GM18502 (cell line): ENCODE measurements around the gene PTOV1.
"Not testable (repeated sequence)": the region's sequence is repeated elsewhere in the genome, so short reads cannot be mapped to it uniquely, and the experiment has no call there.

Source experiments
- ATAC-seq: cut with Tn5 transposase; IDR thresholded peaks from one replicate; pipeline ENCODE4 v1.9.1; 2021; ENCODE audit warnings: mild to moderate bottlenecking; ENCODE audit not compliant: unreplicated experiment, poor library complexity

Gene PTOV1

DNA sequence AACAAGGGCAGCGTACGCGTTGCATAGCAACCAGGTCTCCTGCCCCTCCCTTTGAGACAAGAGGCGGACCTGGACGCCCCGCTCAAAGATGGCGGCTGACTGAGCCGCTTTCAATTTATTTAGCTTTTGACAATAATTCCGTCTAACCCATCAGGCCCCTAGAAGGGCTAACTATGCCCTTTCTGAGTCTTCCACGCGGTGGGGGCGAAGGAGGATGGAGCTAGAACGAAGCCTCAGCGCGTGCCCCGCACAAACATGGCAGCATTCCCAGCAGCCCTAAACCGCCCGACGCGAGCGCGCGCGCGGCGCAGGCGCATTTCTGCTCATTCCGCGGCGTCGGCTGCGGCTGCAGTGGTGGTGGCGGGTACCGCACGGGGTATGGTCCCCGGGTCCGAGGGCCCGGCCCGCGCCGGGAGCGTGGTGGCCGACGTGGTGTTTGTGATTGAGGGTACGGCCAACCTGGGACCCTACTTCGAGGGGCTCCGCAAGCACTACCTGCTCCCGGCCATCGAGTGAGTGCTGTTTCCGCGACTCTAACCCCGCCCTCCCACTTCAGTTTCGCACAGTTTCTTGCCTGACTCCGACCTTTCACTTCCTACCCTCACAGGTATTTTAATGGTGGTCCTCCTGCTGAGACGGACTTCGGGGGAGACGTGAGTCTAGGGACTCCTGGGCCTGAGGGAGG lies 32.9 kb upstream of the PTOV1 start, which contains the start of gene MED25:
TSS of gene MED25 (plus strand) at position 326 of the 685 bp plus-strand sequence. CDS start at position 379, 53 bp downstream.
- peak; percentile 70 for ATAC-seq

DNA sequence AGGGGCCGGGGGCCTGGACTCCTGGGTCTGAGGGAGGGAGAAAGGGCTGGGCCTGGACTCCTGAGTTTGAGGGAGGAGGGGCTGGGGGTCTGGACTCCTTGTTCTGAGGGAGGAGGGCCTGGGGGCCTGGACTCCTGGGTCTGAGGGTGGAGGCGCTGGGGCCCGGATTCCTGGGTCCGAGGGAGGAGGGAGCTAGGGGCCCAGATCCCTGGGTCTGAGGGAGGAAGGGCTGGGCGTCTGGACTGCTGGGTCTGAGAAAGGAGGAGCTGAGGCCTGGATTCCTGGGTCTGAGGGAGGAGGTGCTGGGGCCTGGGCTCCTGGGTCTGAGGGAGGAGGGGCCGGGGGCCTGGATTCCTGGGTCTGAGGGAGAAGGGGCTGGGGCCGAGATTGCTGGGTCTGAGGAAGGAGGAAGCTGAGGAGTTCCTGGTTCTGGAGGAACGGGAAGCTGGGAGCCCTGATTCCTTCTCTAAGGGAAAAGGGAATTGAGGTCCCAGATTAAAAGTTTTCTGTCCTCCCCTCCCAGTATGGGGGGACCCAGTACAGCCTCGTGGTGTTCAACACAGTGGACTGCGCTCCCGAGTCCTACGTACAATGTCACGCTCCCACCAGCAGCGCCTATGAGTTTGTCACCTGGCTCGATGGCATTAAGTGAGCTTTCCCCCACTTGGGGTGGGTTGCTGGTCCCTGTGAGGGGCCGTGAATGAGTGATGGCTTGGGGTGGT lies 32.1 kb upstream of the PTOV1 start:
- ATAC-seq = peak; percentile 3

GRCh38 chr19:49819452-49820115 lies 31.4 kb upstream of the PTOV1 start:
- ATAC-seq = not testable (repeated sequence)

DNA sequence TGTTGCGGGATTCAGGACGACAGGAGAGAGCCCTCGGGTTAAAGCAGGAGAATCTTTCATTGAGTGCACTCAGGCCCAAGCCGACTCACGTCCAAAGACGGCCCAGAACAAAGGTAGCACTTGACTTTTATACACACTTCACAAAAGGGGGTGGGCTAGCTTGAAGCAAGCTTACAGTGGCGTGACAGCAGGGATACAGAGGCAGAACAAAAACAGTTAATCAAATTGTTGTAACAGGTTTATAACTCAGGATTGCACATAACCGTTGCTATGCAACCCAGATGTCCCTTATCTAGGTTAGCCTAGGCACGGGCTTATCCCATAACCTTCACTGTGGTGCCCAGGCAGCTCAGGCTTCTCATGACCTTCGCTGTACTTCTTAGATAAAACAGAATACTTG lies 30.8 kb upstream of the PTOV1 start:
- no peak for ATAC-seq

DNA sequence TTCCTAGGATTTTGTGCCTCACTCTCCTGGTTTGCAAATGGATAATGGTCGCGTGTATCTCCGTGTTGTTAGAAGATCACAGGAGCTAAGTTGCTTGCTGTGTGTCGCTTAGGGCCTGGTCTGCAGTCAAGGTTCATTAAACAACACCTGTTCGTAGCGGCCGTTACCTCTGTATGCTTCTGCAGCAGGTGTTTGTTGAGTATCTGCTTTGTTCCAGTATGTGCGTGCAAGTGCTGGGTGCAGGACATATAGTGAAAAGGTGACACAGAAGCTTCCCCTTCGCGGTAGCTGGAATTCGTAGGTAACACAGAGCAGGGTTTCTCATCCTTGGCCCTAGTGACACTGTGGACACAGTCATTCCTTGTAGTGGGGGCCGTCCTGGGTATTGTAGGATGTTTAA lies 27.5 kb upstream of the PTOV1 start:
- no peak for ATAC-seq

GRCh38 chr19:49824662-49825061 lies 26.3 kb upstream of the PTOV1 start:
- ATAC-seq = no peak

DNA sequence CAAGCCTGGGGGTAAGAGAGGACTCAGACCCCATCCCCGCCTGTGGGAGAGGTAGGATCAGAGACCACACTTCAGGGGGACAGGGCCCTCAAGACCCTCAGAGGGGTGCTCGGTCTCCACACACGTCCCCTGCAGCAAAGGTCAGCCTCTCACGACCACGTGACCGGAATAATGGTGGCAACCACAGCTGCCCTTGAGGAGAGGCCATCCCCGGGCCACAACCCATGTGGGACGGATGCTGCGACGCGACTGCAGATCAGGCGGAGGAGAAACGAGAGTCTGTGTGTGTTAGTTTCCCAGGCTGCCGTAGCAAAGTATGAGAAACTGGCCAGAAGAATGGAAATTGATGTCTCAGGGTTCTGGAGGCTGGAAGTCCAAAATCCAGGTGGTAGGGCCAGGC lies 23.9 kb upstream of the PTOV1 start:
- no peak for ATAC-seq

GRCh38 chr19:49829200-49829599 lies 21.8 kb upstream of the PTOV1 start:
- no peak for ATAC-seq

GRCh38 chr19:49829721-49830120 lies 21.2 kb upstream of the PTOV1 start:
- ATAC-seq = no peak

DNA sequence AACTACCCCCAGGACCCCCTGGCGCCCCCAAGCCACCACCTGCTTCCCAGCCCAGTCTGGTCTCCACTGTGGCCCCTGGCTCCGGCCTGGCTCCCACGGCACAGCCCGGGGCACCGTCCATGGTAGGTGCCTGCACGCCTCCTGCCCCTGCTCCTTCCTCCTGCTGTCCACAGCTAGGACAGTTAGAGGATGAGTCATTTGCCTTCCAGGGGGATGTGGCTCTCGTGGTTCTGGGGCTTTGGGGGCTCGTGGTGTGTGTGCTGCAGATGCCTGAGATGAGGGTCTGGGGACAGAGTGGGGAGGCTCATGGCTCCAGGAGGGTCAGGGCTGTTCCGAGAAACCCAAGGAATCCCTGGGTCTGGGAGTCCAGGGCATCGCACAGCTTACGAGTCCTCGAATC lies 20.2 kb upstream of the PTOV1 start:
- ATAC-seq = no peak

DNA sequence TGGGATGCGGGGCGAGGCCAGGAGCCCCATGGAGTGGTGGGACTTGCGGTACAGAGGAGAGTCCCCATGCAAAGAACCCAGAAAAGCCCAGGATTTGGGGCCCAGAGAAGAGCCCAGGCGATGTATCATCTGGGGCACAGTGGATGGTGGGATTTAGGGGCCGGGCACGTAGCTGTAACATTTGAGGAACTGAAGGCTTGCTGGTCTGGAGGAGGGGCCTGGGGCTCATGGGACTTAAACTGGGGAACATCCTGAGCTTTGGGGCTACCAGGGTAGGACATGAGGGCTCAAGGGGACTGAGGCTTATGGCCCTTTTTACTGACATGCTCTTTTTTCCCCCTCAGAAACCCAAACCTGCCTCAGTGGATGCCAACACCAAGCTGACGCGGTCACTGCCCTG lies 19.4 kb upstream of the PTOV1 start:
- no peak for ATAC-seq

DNA sequence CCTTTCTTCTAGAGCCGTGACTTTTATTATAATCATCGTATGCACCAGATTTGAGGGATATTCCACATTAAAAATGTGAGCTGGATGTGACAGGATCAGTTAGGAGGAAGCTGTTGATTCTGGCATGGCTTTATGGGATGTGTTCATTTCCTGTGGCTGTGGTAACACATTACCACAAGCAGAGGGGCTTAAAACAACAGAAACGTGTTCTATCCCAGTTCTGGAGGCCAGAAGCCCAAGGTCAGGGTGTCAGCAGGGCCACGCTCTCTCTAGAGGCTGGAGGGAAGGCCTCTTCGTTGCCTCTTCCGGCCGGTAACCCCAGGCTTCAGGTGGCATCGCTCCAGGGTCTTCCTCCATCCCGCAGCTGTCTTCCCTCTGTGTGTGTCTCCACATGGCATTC lies 18.4 kb upstream of the PTOV1 start:
- no peak for ATAC-seq

GRCh38 chr19:49833599-49833998 lies 17.4 kb upstream of the PTOV1 start:
- ATAC-seq = no peak

DNA sequence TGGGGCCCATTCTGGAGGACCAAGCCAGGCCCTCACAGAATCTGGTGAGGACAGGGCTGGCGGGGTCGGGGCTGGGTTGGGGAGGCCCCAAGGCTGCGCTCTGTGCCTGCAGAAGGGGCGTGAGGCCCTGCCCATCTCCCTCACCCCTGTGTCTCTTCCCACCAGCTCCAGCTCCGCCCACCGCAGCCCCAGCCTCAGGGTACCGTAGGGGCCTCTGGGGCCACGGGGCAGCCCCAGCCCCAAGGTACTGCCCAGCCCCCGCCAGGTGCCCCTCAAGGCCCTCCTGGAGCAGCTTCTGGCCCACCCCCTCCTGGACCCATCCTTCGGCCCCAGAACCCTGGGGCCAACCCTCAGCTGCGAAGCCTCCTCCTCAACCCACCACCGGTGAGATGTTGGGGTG lies 15.4 kb upstream of the PTOV1 start:
- no peak for ATAC-seq

GRCh38 chr19:49836176-49837008 lies 14.6 kb upstream of the PTOV1 start:
- ATAC-seq = no peak

- ATAC-seq = no peak
Observed at GRCh38 chr19:49837009-49837310, 14.0 kb upstream of the PTOV1 start.

GRCh38 chr19:49837425-49837824 lies 13.5 kb upstream of the PTOV1 start:
- ATAC-seq = no peak

DNA sequence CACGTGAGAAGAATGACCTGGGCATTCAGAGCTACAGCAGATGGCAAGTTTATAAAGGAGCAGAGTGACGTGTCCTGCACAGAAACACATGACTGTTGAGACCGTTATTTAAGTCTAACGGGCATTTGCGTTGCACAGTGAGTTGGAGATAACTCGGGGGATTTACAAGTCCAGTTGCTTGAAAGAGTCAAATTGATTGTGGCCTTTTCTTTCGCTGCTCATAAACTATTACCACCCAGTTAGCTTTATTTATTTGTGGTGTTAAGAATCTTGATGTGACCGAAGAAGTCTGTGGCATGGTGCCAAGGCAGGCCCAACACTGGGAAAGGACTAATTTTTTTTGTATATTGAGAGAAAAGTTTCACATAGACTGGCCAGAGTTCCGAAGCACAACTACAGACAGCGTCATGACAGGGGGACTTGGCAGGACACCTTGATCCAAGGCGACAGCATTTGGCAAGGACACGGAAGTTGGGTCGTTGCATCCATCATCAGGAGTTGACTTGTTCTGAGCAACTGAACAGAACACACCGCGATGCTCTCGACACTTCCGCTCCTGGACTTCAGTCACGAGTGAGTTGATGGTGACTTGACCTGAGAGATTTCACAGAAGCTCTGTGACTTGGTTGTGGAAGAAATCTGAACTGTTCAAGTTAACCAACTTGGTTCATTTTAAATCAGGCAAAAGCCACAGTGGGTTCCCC lies 11.9 kb upstream of the PTOV1 start:
- ATAC-seq = no peak

DNA sequence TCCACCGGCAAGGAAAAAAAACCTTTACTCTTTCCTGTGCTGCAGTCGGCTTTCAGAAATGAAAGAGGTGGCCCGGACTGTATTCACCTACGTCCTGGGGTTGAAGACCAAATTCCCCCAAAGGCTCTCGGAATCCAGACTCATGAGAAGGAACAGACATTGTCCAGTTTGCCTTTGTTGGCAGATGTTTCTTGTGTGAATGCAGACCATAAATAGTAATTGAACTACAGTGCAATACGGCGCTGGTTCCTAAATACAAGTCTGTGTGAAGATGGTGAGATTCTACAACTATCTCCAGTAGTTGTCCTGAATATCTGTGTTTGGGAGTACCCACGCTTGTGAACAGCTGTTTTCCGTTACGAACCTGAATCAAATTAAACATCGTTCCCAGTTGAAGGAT lies 11.2 kb upstream of the PTOV1 start:
- no peak for ATAC-seq

DNA sequence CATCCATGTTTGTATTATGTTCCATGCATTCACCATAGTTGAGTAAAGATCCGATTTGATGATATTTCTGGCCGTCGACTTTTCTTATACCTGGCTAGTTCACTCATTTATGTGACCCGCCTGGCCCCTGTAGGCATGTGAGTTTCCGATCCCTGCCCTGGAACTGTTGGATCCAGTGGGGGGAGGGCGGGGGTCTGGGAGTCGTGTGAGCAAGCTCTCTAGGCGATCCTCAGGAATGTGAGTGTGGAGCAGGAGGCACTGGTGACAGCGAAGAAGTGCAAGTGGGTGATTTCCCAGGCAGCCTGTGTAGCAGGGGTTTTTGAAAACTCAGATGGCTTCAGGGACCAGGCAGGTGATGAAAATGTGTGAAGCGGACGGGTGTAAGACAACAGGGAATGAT lies 10.6 kb upstream of the PTOV1 start:
- no peak for ATAC-seq
